OCI-LY7 (cell line): ENCODE measurements around the gene SENP1. TPM values are rescaled to one million over a fixed set of nuclear protein-coding genes. Genes with fewer than 3 reads are reported as not detected.

Experiments used
- BruUV-seq: library from RNA; stranded (reverse); fragments of 400-500 nt; replicated peaks from 2 replicates; lab custom pipeline; 2021; lab: Mats Ljungman, UMichigan
- CTCF ChIA-PET: fragments of 300-600 bp; sonication (Branson Sonifier 250); formaldehyde crosslinking; loops from one replicate; lab custom pipeline; 2022; ENCODE audit warnings: antibody characterized with exemption; ENCODE audit not compliant: unreplicated experiment; lab: Charles Lee
- POLR2A ChIA-PET: fragments of 300-600 bp; sonication (Branson Sonifier 250); formaldehyde crosslinking; loops from one replicate; lab custom pipeline; 2022; ENCODE audit warnings: antibody characterized with exemption; lab: Charles Lee
- DNase-seq: peaks from one replicate; pipeline ENCODE4 v3.0.0-alpha.2; 2015; ENCODE audit warnings: low spot score
- H2AFZ ChIP-seq: fragments of 200-600 bp; sonication (generic), shearing (Covaris generic); 2 replicates; pipeline ENCODE4 v1.6.1; 2014; ENCODE audit warnings: mild to moderate bottlenecking, antibody characterized with exemption, low read length, moderate library complexity
- H3K27ac ChIP-seq: fragments of 200-600 bp; sonication (generic); 2 replicates; pipeline ENCODE4 v1.5.1; 2014; ENCODE audit warnings: mixed run types, low read depth, mild to moderate bottlenecking, moderate library complexity, low read length, inconsistent platforms; ENCODE audit not compliant: poor library complexity, severe bottlenecking
- H3K36me3 ChIP-seq: fragments of 200-600 bp; sonication (generic); 2 replicates; pipeline ENCODE4 v1.6.1; 2014; ENCODE audit warnings: mild to moderate bottlenecking, antibody characterized with exemption, low read length, moderate library complexity, mixed read lengths; ENCODE audit not compliant: insufficient read depth
- H3K4me1 ChIP-seq: fragments of 200-600 bp; sonication (generic); 2 replicates; pipeline ENCODE4 v1.5.1; 2014; ENCODE audit warnings: mild to moderate bottlenecking, low read length; ENCODE audit not compliant: insufficient read depth, poor library complexity, severe bottlenecking
- H3K4me2 ChIP-seq: fragments of 200-600 bp; sonication (generic); 2 replicates; pipeline ENCODE4 v1.6.1; 2014; ENCODE audit warnings: mild to moderate bottlenecking, low read length
- H3K4me3 ChIP-seq: fragments of 200-600 bp; sonication (generic); 2 replicates; pipeline ENCODE4 v1.5.1; 2014; ENCODE audit warnings: mild to moderate bottlenecking, low read depth, low read length; ENCODE audit not compliant: poor library complexity, severe bottlenecking
- H3K79me2 ChIP-seq: fragments of 200-600 bp; sonication (generic); 2 replicates; pipeline ENCODE4 v1.6.1; 2016; ENCODE audit warnings: low read depth, mild to moderate bottlenecking, low read length, moderate library complexity, mixed read lengths; ENCODE audit not compliant: insufficient read depth
- H3K9me2 ChIP-seq: fragments of 200-600 bp; sonication (generic); 2 replicates; pipeline ENCODE4 v1.6.1; 2016; ENCODE audit warnings: mild to moderate bottlenecking, low read length, mixed read lengths; ENCODE audit not compliant: insufficient read depth
- H3K9me3 ChIP-seq: fragments of 200-600 bp; sonication (generic); 2 replicates; pipeline ENCODE4 v1.6.1; 2014; ENCODE audit warnings: mild to moderate bottlenecking, mixed run types, low read length, mixed read lengths
- H4K20me1 ChIP-seq: fragments of 200-600 bp; sonication (generic); 2 replicates; pipeline ENCODE4 v1.6.1; 2014; ENCODE audit warnings: mild to moderate bottlenecking, antibody characterized with exemption, low read length, moderate library complexity, mixed read lengths; ENCODE audit not compliant: insufficient read depth
- EZH2phosphoT487 ChIP-seq: fragments of 200-600 bp; sonication (generic); IDR thresholded peaks from 2 replicates; pipeline ENCODE4 v1.6.1; 2018; ENCODE audit warnings: low read depth, borderline replicate concordance, mild to moderate bottlenecking, mixed run types, antibody characterized with exemption, low read length, moderate library complexity, mixed read lengths
- intact Hi-C: fragments of 100-400 bp; cut with micrococcal nuclease; formaldehyde crosslinking; loops from one replicate; pipeline ENCODE4 v1.10.0; 2022; ENCODE audit not compliant: unreplicated experiment
- total RNA-seq, 2 experiments: library from RNA; depleted of rRNA in 1 of 2; stranded (reverse); fragments of >200 nt in 1 of 2; shearing (Covaris generic) in 1 of 2; gene quantifications; 2 replicates each; pipeline ENCODE4 v1.2.3, GENCODE V29; 2014 to 2022
- TF ChIP-seq, protein P1 (sequence below): fragments of 200-600 bp; sonication (generic); conservative IDR thresholded peaks from 2 replicates; pipeline ENCODE4 v1.5.1; 2014; ENCODE audit warnings: mild to moderate bottlenecking, antibody characterized with exemption, low read length, moderate library complexity, mixed read lengths

SENP1 gene
- total RNA-seq, 2 experiments from 2014 or later = 48.3 to 54.7 TPM

DNA sequence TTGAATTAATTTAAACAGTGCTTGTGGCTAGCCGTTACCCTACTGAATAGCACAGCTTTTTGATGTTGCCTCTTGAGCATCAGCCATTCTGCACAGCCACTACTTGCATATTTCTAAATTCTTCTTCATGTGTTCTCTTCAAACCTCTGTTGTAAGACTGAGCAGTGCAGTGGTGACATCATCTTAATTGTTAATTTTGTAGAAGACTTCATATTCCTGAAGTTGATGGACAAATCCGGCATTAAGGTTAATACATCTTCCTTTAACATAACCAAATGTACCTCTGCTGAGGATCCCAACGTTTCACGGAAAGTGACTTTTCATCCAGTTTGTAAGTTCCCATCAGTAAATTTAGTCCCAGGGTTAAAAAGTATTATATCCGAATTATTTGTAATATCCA lies 25.6 kb downstream of the SENP1 start:
- intact Hi-C loops = no loop called here
- no peaks in the 10 kb centered on the region for H3K4me1 ChIP-seq

DNA sequence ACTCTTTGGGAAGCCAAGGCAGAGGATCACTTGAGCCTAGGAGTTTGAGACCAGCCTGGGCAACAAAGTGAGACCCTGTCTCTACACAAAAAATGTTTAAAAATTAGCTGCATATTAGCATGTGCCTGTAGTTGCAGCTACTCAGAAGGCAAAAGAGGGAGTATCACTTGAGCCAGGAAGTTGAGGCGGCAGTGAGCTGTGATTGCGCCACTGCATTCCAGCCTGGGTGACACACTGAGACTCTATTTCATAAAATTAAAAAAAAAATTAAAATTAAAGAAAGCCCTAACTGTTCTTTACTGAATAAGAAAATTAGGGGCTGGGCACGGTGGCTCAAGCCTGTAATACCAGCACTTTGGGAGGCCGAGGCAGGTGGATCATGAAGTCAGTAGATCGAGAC lies 27.0 kb downstream of the SENP1 start:
- DNase-seq = no peak
- Histone ChIP-seq H2AFZ (no peak overlapping the region), H3K79me2 (no peaks in the 10 kb centered on the region), H3K36me3 (peaks cover 90% of the 10 kb centered on the region), H3K27ac (no peak overlapping the region), H3K4me2 (no peak overlapping the region), H4K20me1 (no peaks in the 10 kb centered on the region), H3K4me3 (no peak overlapping the region), H3K4me1 (no peaks in the 10 kb centered on the region), H3K9me3 (peaks cover 9% of the 10 kb centered on the region), H3K9me2 (no peaks in the 10 kb centered on the region)
- ChIA-PET POLR2A (no interaction called here), CTCF (no interaction called here)
- no peak for TF ChIP-seq EZH2phosphoT487
- TF ChIP-seq, protein P1, sequence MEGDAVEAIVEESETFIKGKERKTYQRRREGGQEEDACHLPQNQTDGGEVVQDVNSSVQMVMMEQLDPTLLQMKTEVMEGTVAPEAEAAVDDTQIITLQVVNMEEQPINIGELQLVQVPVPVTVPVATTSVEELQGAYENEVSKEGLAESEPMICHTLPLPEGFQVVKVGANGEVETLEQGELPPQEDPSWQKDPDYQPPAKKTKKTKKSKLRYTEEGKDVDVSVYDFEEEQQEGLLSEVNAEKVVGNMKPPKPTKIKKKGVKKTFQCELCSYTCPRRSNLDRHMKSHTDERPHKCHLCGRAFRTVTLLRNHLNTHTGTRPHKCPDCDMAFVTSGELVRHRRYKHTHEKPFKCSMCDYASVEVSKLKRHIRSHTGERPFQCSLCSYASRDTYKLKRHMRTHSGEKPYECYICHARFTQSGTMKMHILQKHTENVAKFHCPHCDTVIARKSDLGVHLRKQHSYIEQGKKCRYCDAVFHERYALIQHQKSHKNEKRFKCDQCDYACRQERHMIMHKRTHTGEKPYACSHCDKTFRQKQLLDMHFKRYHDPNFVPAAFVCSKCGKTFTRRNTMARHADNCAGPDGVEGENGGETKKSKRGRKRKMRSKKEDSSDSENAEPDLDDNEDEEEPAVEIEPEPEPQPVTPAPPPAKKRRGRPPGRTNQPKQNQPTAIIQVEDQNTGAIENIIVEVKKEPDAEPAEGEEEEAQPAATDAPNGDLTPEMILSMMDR = no peak
- BruUV-seq = no TSS peak
- intact Hi-C loops = no loop called here

More for the DNA sequence above, 25.6 kb downstream of the SENP1 start:
- no peak for DNase-seq
- H3K4me2 ChIP-seq = no peak overlapping the region
- H3K27ac ChIP-seq = no peak overlapping the region
- no peaks in the 10 kb centered on the region for H3K9me2 ChIP-seq
- CTCF ChIA-PET = no interaction called here
- BruUV-seq = no TSS peak
- H2AFZ ChIP-seq = no peak overlapping the region
- no peaks in the 10 kb centered on the region for H3K79me2 ChIP-seq
- no peaks in the 10 kb centered on the region for H4K20me1 ChIP-seq
- H3K36me3 ChIP-seq = peaks cover 90% of the 10 kb centered on the region
- TF ChIP-seq, protein P1 = no peak
- no peak for TF ChIP-seq EZH2phosphoT487
- POLR2A ChIA-PET = no interaction called here
- no peak overlapping the region for H3K4me3 ChIP-seq
- H3K9me3 ChIP-seq = peaks cover 9% of the 10 kb centered on the region

DNA sequence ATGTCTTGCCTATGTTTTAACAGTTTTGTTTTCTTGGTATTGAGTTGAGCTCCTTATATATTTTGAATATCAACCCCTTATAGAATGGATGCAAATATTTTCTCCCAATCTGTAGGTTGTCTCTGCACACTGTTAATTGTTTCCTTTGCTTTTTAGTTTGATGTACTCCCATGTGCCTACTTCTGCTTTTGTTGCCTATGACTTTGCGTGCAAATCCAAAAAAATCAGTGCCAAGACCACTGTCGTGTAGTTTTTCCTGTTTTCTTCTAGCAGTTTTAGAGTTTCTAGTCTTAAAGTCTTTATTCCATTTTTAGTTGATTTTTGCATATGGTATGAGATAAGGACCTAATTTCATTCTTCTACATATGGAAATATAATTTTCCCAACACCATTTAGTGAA lies 28.8 kb downstream of the SENP1 start:
- no peaks in the 10 kb centered on the region for H3K9me2 ChIP-seq
- peaks cover 90% of the 10 kb centered on the region for H3K36me3 ChIP-seq
- no peak for TF ChIP-seq EZH2phosphoT487
- H3K4me3 ChIP-seq = no peak overlapping the region
- POLR2A ChIA-PET = interaction anchor here (1.0 to 1.2 kb wide), 4 partner anchors 10 to 26 kb away, joined by 3 to 7 read pairs (median 4); no protein-coding TSS in a partner anchor
- H3K9me3 ChIP-seq = peaks cover 9% of the 10 kb centered on the region
- no peaks in the 10 kb centered on the region for H3K4me1 ChIP-seq
- H3K79me2 ChIP-seq = no peaks in the 10 kb centered on the region
- no TSS peak for BruUV-seq
- CTCF ChIA-PET = interaction anchor here (0.6 kb wide), 1 partner anchor 14 kb away, joined by 3 read pairs; no protein-coding TSS in a partner anchor
- no peak overlapping the region for H3K27ac ChIP-seq
- H4K20me1 ChIP-seq = no peaks in the 10 kb centered on the region
- no peak overlapping the region for H2AFZ ChIP-seq
- DNase-seq = no peak
- H3K4me2 ChIP-seq = no peak overlapping the region
- intact Hi-C loops = no loop called here
